NB4 (cell line): ENCODE data around the gene SLC25A15.
"Not testable (repeated sequence)": the region's sequence is repeated elsewhere in the genome, so short reads cannot be mapped to it uniquely, and the experiment has no call there.

Experiments used
- MYC ChIP-seq: IDR thresholded peaks from 2 replicates; pipeline ENCODE4 v1.6.1; 2011; ENCODE audit warnings: low read depth, low read length
- TF ChIP-seq, protein P1 (sequence below): IDR thresholded peaks from one replicate; pipeline ENCODE4 v1.5.1; 2012; ENCODE audit warnings: low read depth, low read length

DNA sequence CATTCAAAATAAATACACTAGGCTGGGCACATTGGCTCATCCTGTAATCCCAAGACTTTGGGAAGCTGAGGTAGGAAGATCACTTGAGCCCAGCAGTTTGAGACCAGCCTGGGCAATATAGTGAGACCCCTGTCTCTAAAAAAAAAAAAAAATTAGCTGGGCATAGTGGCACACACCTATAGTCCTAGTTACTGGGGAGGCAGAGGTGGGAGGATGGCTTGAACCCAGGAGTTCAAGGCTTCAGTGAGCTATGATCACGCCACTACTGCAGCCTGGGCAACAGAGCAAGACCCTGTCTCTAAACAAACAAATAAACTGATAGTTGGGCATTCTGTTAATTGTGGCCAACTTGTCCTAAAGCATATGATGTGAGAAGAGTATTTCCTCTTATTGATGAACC, 6.4 kb upstream of the SLC25A15 start:
- TF ChIP-seq, protein P1, sequence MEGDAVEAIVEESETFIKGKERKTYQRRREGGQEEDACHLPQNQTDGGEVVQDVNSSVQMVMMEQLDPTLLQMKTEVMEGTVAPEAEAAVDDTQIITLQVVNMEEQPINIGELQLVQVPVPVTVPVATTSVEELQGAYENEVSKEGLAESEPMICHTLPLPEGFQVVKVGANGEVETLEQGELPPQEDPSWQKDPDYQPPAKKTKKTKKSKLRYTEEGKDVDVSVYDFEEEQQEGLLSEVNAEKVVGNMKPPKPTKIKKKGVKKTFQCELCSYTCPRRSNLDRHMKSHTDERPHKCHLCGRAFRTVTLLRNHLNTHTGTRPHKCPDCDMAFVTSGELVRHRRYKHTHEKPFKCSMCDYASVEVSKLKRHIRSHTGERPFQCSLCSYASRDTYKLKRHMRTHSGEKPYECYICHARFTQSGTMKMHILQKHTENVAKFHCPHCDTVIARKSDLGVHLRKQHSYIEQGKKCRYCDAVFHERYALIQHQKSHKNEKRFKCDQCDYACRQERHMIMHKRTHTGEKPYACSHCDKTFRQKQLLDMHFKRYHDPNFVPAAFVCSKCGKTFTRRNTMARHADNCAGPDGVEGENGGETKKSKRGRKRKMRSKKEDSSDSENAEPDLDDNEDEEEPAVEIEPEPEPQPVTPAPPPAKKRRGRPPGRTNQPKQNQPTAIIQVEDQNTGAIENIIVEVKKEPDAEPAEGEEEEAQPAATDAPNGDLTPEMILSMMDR: not testable (repeated sequence)
- TF ChIP-seq MYC: not testable (repeated sequence)
